Right lobe of liver (tissue), 6 donors: ENCODE data around the gene UBP1. TPM values are rescaled to one million over a fixed set of nuclear protein-coding genes. Genes with fewer than 3 reads are reported as not detected.

Experiments
- ATAC-seq, 4 donors: fragments of 200-7000 bp; cut with Tn5 transposase; one replicate each; pipeline ENCODE4 v1.9.1; 2020; ENCODE audit warnings: mild to moderate bottlenecking in 4 of 4, moderate library complexity in 4 of 4
- DNase-seq, 3 donors: peaks; one replicate each; pipeline ENCODE4 v3.0.0-alpha.2; 2020
- H3K27ac ChIP-seq, 3 donors: fragments of 200-600 bp; one replicate each; pipeline ENCODE4 v1.8.0; 2022
- H3K27me3 ChIP-seq, 2 donors: fragments of 200-600 bp; one replicate each; pipeline ENCODE4 v1.8.0; 2022
- H3K36me3 ChIP-seq, 4 donors: fragments of 200-600 bp; sonication (generic) in 1 of 4; one replicate each; pipeline versions ENCODE4 v1.5.1 to v1.8.0; 2017 to 2022; ENCODE audit warnings: control low read depth in 1 of 4
- H3K4me1 ChIP-seq, 4 donors: fragments of 200-600 bp; sonication (generic) in 1 of 4; one replicate each; pipeline versions ENCODE4 v1.5.1 to v1.8.0; 2017 to 2022; ENCODE audit warnings: control low read depth in 1 of 4
- H3K4me3 ChIP-seq, 3 donors: fragments of 200-600 bp; one replicate each; pipeline ENCODE4 v1.8.0; 2022
- H3K9me3 ChIP-seq, 4 donors: fragments of 200-600 bp; sonication (generic) in 1 of 4; one replicate each; pipeline versions ENCODE4 v1.5.1 to v1.8.0; 2017 to 2022; ENCODE audit warnings: control low read depth in 1 of 4
- CTCF ChIP-seq, 4 donors: fragments of 200-600 bp in 3 of 4; fragments of 450-650 bp in 1 of 4; IDR thresholded peaks; one replicate each; pipeline versions ENCODE4 v1.5.1 to v1.8.0; 2016 to 2022; ENCODE audit warnings: antibody characterized with exemption in 4 of 4, mild to moderate bottlenecking in 2 of 4
- POLR2A ChIP-seq: fragments of 450-650 bp; IDR thresholded peaks from one replicate; pipeline ENCODE4 v1.6.1; 2017; ENCODE audit warnings: antibody characterized with exemption, mild to moderate bottlenecking
- WGBS: methylation state at CpG from one replicate; pipeline ENCODE4 v1.1.6; 2018; ENCODE audit warnings: low coverage, low lambda C conversion rate; ENCODE audit not compliant: insufficient coverage; ENCODE audit errors: missing lambda C conversion rate; 5-methylcytosine and 5-hydroxymethylcytosine counted together
- intact Hi-C, 2 donors: fragments of 100-400 bp; cut with DNase I; formaldehyde crosslinking; loops; one replicate each; pipeline versions ENCODE4 v1.11.2 to v1.14.1; 2022
- total RNA-seq, 6 experiments: library from RNA; depleted of rRNA in 2 of 6; stranded (reverse); fragments of >200 nt in 2 of 6; fragmentation: NEBNext Ultra II Directional in 3 of 6; extraction: Animal tissue kit (Norgen Biotek cat#: 25700) in 3 of 6; gene quantifications; one replicate each; pipeline versions ENCODE4 v1.1.0 to v1.2.4, GENCODE V29; 2016 to 2023
- donor health status: DM: no; HTN: yes; CAD: no.
- donor health status: DM: no; HTN: no; CAD: no.
- donor health status: DM: no; HTN: no; CAD: no.
- donor health status: DM: no; HTN: yes; CAD: no.
- donor health status: DM: no; HTN: yes; CAD: no.

The UBP1 gene
- total RNA-seq, 6 experiments from 2014 or later = 20.5 to 39.2 (median 33.1) TPM

- TF ChIP-seq CTCF (IDR thresholded peaks at IDR 0.05) = no peak
- no peak for TF ChIP-seq POLR2A
- H3K27me3 ChIP-seq = no peaks in the 10 kb centered on the region
- H3K27ac ChIP-seq = no peak overlapping the region
- no peak for DNase-seq
- ATAC-seq = no peak
- H3K4me1 ChIP-seq = no peaks in the 10 kb centered on the region
- H3K9me3 ChIP-seq = no peaks in the 10 kb centered on the region
- 96% methylated on average over 6 of the region's 6 CpGs for WGBS
- intact Hi-C loops = no loop called here
- peaks cover 11 to 75% (median 41%) of the 10 kb centered on the region in 4 donors for H3K36me3 ChIP-seq
- H3K4me3 ChIP-seq = no peak overlapping the region
These were observed 36.4 kb downstream of the UBP1 start for GRCh38 chr3:33403756-33404155.

DNA sequence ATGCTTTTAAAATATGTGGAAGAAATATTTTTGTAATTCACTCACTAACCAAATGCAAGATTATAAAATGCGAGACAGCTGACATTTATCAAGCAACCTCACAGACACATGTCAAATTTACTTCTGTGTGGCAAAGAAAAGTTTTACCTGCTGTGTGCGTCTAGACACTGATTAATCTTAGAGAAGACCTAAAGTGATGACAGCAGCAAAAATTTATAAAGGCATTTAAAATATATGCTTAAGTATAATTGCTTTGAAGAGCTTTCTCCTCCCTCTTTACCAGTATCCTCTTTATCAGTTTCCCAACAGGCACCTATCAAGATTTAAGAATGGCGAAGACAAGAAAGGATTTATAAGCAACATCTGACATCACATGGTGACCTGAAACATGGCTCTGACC, 37.3 kb downstream of the UBP1 start:
- Histone ChIP-seq H3K4me3 (no peak overlapping the region), H3K9me3 (no peaks in the 10 kb centered on the region), H3K36me3 (peaks cover 13 to 75% (median 41%) of the 10 kb centered on the region in 4 donors), H3K27me3 (no peaks in the 10 kb centered on the region), H3K27ac (no peak overlapping the region), H3K4me1 (no peaks in the 10 kb centered on the region)
- ATAC-seq (no peak), DNase-seq (no peak)
- TF ChIP-seq CTCF (IDR thresholded peaks at IDR 0.05) = no peak
- no peak for TF ChIP-seq POLR2A
- intact Hi-C loops = no loop called here
- WGBS = 93% methylated on average over 3 of the region's 3 CpGs

- Histone ChIP-seq H3K4me1 (no peaks in the 10 kb centered on the region), H3K4me3 (no peak overlapping the region), H3K27ac (no peak overlapping the region), H3K36me3 (peaks cover 13 to 78% (median 43%) of the 10 kb centered on the region in 4 donors), H3K9me3 (no peaks in the 10 kb centered on the region), H3K27me3 (no peaks in the 10 kb centered on the region)
- DNase-seq (no peak), ATAC-seq (no peak)
- TF ChIP-seq CTCF (IDR thresholded peaks at IDR 0.05) = no peak
- no peak for TF ChIP-seq POLR2A
- intact Hi-C loops = no loop called here
- 89% methylated on average over 2 of the region's 2 CpGs for WGBS
These were observed 38.4 kb downstream of the UBP1 start for GRCh38 chr3:33401781-33402180.

DNA sequence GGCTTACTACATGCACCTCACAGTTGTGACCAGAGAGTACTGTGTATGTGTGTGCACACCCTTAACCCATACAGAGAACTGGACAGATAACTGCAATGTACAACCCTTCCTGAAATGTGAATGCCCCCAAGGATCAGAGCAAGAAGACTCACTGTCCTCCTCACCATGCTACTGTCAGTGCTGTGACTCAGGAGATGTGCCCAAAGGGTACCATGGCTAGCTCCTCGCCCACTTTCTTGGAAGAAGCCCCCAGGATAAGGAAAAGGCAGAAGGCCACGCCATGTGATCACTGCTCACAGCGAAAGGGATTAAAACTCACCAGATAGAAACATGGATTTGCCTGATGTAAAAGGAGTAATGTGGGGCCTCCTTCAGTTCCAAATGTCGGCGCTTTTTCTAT, 41.8 kb downstream of the UBP1 start:
- TF ChIP-seq POLR2A (no peak), CTCF (IDR thresholded peaks at IDR 0.05) (no peak)
- no peak overlapping the region for H3K27ac ChIP-seq
- DNase-seq = no peak
- WGBS = 100% methylated on average over 4 of the region's 5 CpGs
- no peak for ATAC-seq
- H3K4me3 ChIP-seq = no peak overlapping the region
- H3K27me3 ChIP-seq = no peaks in the 10 kb centered on the region
- intact Hi-C loops = no loop called here
- no peaks in the 10 kb centered on the region for H3K4me1 ChIP-seq
- no peaks in the 10 kb centered on the region for H3K9me3 ChIP-seq
- H3K36me3 ChIP-seq = peaks cover 13 to 86% (median 40%) of the 10 kb centered on the region in 4 donors

DNA sequence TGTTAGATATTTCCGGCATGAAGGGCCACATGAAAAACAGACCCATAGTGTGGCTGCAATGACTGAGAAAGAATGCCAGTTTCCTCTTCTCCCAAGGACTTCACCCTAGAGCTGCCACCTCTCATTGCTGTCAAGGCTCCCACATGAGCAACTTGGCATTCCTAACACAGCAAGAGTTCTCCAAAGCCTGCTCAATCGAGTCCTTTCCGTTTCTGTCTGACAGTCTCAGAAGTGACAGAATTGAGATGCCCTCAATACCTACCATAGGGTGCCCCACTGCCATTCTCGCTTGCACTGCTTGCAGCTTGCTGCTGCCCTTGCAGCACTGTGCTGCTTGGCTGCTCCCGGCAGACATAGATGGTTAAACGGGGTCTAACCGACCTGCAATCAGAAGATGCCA, 44.3 kb downstream of the UBP1 start:
- H3K9me3 ChIP-seq = no peaks in the 10 kb centered on the region
- DNase-seq (no peak), ATAC-seq (no peak)
- no peaks in the 10 kb centered on the region for H3K27me3 ChIP-seq
- H3K36me3 ChIP-seq = peaks cover 12 to 88% (median 30%) of the 10 kb centered on the region in 4 donors
- H3K4me1 ChIP-seq = no peaks in the 10 kb centered on the region
- no peak overlapping the region for H3K27ac ChIP-seq
- 82% methylated on average over 2 of the region's 7 CpGs for WGBS
- TF ChIP-seq CTCF (IDR thresholded peaks at IDR 0.05) (no peak), POLR2A (no peak)
- intact Hi-C loops = no loop called here
- H3K4me3 ChIP-seq = no peak overlapping the region
